Measurements from ENCODE around the gene GSK3B. TPM values are rescaled to one million over a fixed set of nuclear protein-coding genes. Genes with fewer than 3 reads are reported as not detected.

The GSK3B gene
- total RNA-seq, 1 experiment from 2014 or later: 50.0 TPM

DNA sequence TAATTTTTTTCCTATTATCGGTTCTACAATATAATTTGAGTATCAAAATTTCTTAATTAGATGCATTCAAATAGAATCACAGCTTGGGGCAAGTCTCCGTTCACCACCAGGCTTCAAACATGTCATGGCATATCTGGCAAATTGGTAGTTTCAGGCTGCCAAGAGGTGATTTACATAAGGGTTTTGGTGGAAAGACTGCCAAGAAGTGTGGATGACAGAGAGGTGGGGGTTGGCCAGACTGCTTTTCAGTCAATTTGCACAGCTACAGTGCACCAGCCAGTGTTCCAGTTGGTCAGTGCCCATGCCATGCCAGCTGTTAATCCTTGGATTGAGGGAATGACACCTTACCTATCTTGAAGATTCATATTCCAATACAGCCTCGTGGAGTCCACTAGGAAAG is 8.4 kb upstream of the GSK3B start (continued):
- TF ChIP-seq, protein P1, sequence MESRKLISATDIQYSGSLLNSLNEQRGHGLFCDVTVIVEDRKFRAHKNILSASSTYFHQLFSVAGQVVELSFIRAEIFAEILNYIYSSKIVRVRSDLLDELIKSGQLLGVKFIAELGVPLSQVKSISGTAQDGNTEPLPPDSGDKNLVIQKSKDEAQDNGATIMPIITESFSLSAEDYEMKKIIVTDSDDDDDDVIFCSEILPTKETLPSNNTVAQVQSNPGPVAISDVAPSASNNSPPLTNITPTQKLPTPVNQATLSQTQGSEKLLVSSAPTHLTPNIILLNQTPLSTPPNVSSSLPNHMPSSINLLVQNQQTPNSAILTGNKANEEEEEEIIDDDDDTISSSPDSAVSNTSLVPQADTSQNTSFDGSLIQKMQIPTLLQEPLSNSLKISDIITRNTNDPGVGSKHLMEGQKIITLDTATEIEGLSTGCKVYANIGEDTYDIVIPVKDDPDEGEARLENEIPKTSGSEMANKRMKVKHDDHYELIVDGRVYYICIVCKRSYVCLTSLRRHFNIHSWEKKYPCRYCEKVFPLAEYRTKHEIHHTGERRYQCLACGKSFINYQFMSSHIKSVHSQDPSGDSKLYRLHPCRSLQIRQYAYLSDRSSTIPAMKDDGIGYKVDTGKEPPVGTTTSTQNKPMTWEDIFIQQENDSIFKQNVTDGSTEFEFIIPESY (IDR thresholded peaks at IDR 0.05; ENCODE audit: extremely low read depth, insufficient replicate concordance, low read length): no peak

DNA sequence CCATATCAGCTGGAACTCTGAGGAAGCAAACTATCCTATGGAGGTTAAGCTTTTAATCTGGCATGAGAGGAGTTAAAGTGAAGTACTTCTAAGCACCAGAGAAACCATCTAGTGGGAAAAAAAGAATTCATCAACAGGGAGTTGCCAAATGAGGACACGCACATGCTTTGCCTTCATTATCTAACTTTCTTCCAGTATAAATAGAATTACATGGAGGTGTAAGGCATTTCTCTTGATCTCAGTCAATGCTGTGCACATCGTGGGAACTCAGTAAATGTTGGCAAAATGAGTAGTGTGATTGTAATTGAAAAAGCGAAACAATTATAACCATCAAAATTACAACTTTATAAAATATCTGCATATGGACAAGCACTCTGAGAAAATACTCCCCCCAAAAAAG is 8.0 kb upstream of the GSK3B start:
- Histone ChIP-seq H3K9me3 (ENCODE audit: control insufficient read depth in 1 of 2, insufficient read depth in 1 of 2, low read depth in 1 of 2, low read length in 2 of 2) (no peaks in the 10 kb centered on the region), H3K9ac (ENCODE audit: low read length) (no peak overlapping the region), H3K9me2 (ENCODE audit: insufficient read depth) (no peaks in the 10 kb centered on the region), H4K20me1 (ENCODE audit: insufficient read depth) (no peaks in the 10 kb centered on the region), H3K27me3 (ENCODE audit: insufficient read depth, low read length) (no peaks in the 10 kb centered on the region), H3K4me2 (ENCODE audit: low read length) (no peak overlapping the region), H3K79me2 (ENCODE audit: insufficient read depth, low read length) (peaks cover 7% of the 10 kb centered on the region), H3K36me3 (ENCODE audit: control insufficient read depth in 1 of 2, insufficient read depth in 2 of 2, low read length in 2 of 2) (no peaks in the 10 kb centered on the region), H3K4me1 (ENCODE audit: control insufficient read depth in 1 of 2, insufficient read depth in 2 of 2, low read length in 2 of 2) (no peaks in the 10 kb centered on the region), H2AFZ (ENCODE audit: low read depth, low read length, poor library complexity, severe bottlenecking) (no peak overlapping the region), H3K4me3 (replicated peaks in 1 of 2; ENCODE audit: low read depth in 1 of 2, low read length in 2 of 2) (no peak overlapping the region), H3K27ac (ENCODE audit: low read depth, low read length) (no peak overlapping the region)
- ChIA-PET RAD21 (ENCODE audit: low non-redundant PET in 1 of 2, low total read pairs in 2 of 2, uncharacterized antibody in 2 of 2, unreplicated experiment in 2 of 2) (no interaction called here), POLR2A (no interaction called here), CTCF (no interaction called here)
- BruUV-seq (replicated peaks): no TSS peak
- intact Hi-C loops (cut with micrococcal nuclease): no loop called here
- TF ChIP-seq CBX3 (IDR thresholded peaks at IDR 0.05; ENCODE audit: low read depth) (no peak), TCF7L2 (IDR thresholded peaks at IDR 0.05; ENCODE audit: borderline replicate concordance, extremely low read depth, insufficient read depth, insufficient read length) (no peak), ZFX (IDR thresholded peaks at IDR 0.05) (no peak), SIN3A (IDR thresholded peaks at IDR 0.05; ENCODE audit: low read depth) (no peak), EZH2phosphoT487 (IDR thresholded peaks at IDR 0.05; ENCODE audit: borderline replicate concordance) (no peak), CEBPB (IDR thresholded peaks at IDR 0.05; ENCODE audit: low read depth) (no peak), YY1 (IDR thresholded peaks at IDR 0.05; ENCODE audit: extremely low read depth, insufficient replicate concordance, low read depth, low read length) (no peak)
- TF ChIP-seq, protein P2, sequence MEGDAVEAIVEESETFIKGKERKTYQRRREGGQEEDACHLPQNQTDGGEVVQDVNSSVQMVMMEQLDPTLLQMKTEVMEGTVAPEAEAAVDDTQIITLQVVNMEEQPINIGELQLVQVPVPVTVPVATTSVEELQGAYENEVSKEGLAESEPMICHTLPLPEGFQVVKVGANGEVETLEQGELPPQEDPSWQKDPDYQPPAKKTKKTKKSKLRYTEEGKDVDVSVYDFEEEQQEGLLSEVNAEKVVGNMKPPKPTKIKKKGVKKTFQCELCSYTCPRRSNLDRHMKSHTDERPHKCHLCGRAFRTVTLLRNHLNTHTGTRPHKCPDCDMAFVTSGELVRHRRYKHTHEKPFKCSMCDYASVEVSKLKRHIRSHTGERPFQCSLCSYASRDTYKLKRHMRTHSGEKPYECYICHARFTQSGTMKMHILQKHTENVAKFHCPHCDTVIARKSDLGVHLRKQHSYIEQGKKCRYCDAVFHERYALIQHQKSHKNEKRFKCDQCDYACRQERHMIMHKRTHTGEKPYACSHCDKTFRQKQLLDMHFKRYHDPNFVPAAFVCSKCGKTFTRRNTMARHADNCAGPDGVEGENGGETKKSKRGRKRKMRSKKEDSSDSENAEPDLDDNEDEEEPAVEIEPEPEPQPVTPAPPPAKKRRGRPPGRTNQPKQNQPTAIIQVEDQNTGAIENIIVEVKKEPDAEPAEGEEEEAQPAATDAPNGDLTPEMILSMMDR (IDR thresholded peaks at IDR 0.05 in 2 of 3, conservative IDR thresholded peaks at IDR 0.05 in 1 of 3; ENCODE audit: borderline replicate concordance in 1 of 3, insufficient read depth in 1 of 3, low read depth in 2 of 3, low read length in 2 of 3): no peak
- ATAC-seq: no peak
- no peak for DNase-seq (ENCODE audit: low read depth, low spot score)

Measured in HCT116 (cell line).